PC-9 (cell line): ENCODE measurements around the gene RAP1GAP2. TPM values are rescaled to one million over a fixed set of nuclear protein-coding genes. Genes with fewer than 3 reads are reported as not detected.
"Not testable (repeated sequence)": the region's sequence is repeated elsewhere in the genome, so short reads cannot be mapped to it uniquely, and the experiment has no call there.

Experiments used
- BruUV-seq: library from RNA; stranded (reverse); fragments of 400-500 nt; replicated peaks from 2 replicates; lab custom pipeline; 2021; lab: Mats Ljungman, UMichigan
- CTCF ChIA-PET: fragments of 300-600 bp; sonication (Branson Sonifier 250); formaldehyde crosslinking; loops from one replicate; lab custom pipeline; 2022; ENCODE audit warnings: antibody characterized with exemption; lab: Charles Lee
- POLR2A ChIA-PET: fragments of 300-600 bp; sonication (Branson Sonifier 250); formaldehyde crosslinking; loops from one replicate; lab custom pipeline; 2022; ENCODE audit warnings: antibody characterized with exemption; ENCODE audit not compliant: unreplicated experiment; lab: Charles Lee
- DNase-seq, 2 experiments: peaks; one replicate each; pipeline versions ENCODE4 v3.0.0 to v3.0.0-alpha.2; 2015 to 2022; ENCODE audit warnings: mixed read lengths in 1 of 2
- H2AFZ ChIP-seq: fragments of 200-600 bp; sonication (generic); 2 replicates; pipeline ENCODE4 v1.8.1; 2017; ENCODE audit warnings: antibody characterized with exemption
- H3F3A ChIP-seq: fragments of 200-600 bp; sonication (generic); 2 replicates; pipeline ENCODE4 v1.8.1; 2017; ENCODE audit warnings: antibody characterized with exemption, mild to moderate bottlenecking, low read depth; ENCODE audit not compliant: insufficient read depth
- H3K27ac ChIP-seq: fragments of 200-600 bp; sonication (generic); 2 replicates; pipeline ENCODE4 v1.6.1; 2016; ENCODE audit warnings: mixed run types
- H3K27me3 ChIP-seq: fragments of 200-600 bp; sonication (generic); 2 replicates; pipeline ENCODE4 v1.6.1; 2016; ENCODE audit warnings: low read depth, mixed run types; ENCODE audit not compliant: insufficient read depth
- H3K36me3 ChIP-seq: fragments of 200-600 bp; sonication (generic); 2 replicates; pipeline ENCODE4 v1.6.1; 2016; ENCODE audit warnings: low read depth, mixed run types
- H3K4me1 ChIP-seq: fragments of 200-600 bp; sonication (generic); replicated peaks from 2 replicates; pipeline ENCODE4 v1.6.1; 2016; ENCODE audit warnings: mixed run types; ENCODE audit not compliant: insufficient read depth
- H3K4me2 ChIP-seq: fragments of 200-600 bp; sonication (generic); 2 replicates; pipeline ENCODE4 v1.6.1; 2017; ENCODE audit warnings: mixed run types
- H3K4me3 ChIP-seq: fragments of 200-600 bp; sonication (generic); 2 replicates; pipeline ENCODE4 v1.6.1; 2016; ENCODE audit warnings: mixed run types
- H3K79me2 ChIP-seq: fragments of 200-600 bp; sonication (generic); 2 replicates; pipeline ENCODE4 v1.6.1; 2017; ENCODE audit warnings: low read depth, mixed run types
- H3K9me2 ChIP-seq: fragments of 200-600 bp; sonication (generic); 2 replicates; pipeline ENCODE4 v1.8.1; 2017; ENCODE audit warnings: mild to moderate bottlenecking; ENCODE audit not compliant: insufficient read depth
- H3K9me3 ChIP-seq: fragments of 200-600 bp; sonication (generic); 2 replicates; pipeline ENCODE4 v1.8.1; 2016; ENCODE audit warnings: low read depth; ENCODE audit not compliant: insufficient read depth
- H4K20me1 ChIP-seq: fragments of 200-600 bp; sonication (generic); 2 replicates; pipeline ENCODE4 v1.8.1; 2017; ENCODE audit not compliant: insufficient read depth
- CTCF ChIP-seq: fragments of 200-600 bp; sonication (generic); conservative IDR thresholded peaks from 2 replicates; pipeline ENCODE4 v1.6.1; 2017; ENCODE audit warnings: mixed run types, antibody characterized with exemption, mild to moderate bottlenecking, moderate library complexity
- EZH2 ChIP-seq: fragments of 200-600 bp; sonication (generic); IDR thresholded peaks from 2 replicates; pipeline ENCODE4 v1.8.0; 2017; ENCODE audit warnings: antibody characterized with exemption, low read depth
- intact Hi-C: fragments of 100-400 bp; cut with micrococcal nuclease; formaldehyde crosslinking; loops from one replicate; pipeline ENCODE4 v1.10.0; 2022; ENCODE audit not compliant: unreplicated experiment
- total RNA-seq: library from RNA; stranded (reverse); gene quantifications from 2 replicates; pipeline ENCODE4 v1.2.3, GENCODE V29; 2021

The RAP1GAP2 gene
- total RNA-seq, 1 experiment from 2014 or later, result 10.1 TPM

GRCh38 chr17:3029213-3029913, 233.1 kb downstream of the RAP1GAP2 start:
- no peak overlapping the region for H3K4me3 ChIP-seq
- no peaks in the 10 kb centered on the region for H3K9me2 ChIP-seq
- H4K20me1 ChIP-seq, result no peaks in the 10 kb centered on the region
- H3K79me2 ChIP-seq, result no peaks in the 10 kb centered on the region
- H3F3A ChIP-seq, result no peaks in the 10 kb centered on the region
- H3K4me2 ChIP-seq, result no peak overlapping the region
- H3K27me3 ChIP-seq, result no peaks in the 10 kb centered on the region
- H3K36me3 ChIP-seq, result no peaks in the 10 kb centered on the region
- TF ChIP-seq CTCF (no peak), EZH2 (no peak)
- no peak overlapping the region for H3K27ac ChIP-seq
- no peak overlapping the region for H2AFZ ChIP-seq
- intact Hi-C loops, result no loop called here
- ChIA-PET CTCF (no interaction called here), POLR2A (no interaction called here)
- no peaks in the 10 kb centered on the region for H3K9me3 ChIP-seq
- no peaks in the 10 kb centered on the region for H3K4me1 ChIP-seq
- DNase-seq, result no peak
- no TSS peak for BruUV-seq

- Histone ChIP-seq H3K79me2 (no peaks in the 10 kb centered on the region), H4K20me1 (no peaks in the 10 kb centered on the region), H3K27ac (no peak overlapping the region), H3K4me2 (no peak overlapping the region), H3K9me2 (no peaks in the 10 kb centered on the region), H3F3A (no peaks in the 10 kb centered on the region), H3K4me3 (no peak overlapping the region), H3K4me1 (no peaks in the 10 kb centered on the region), H3K27me3 (no peaks in the 10 kb centered on the region), H3K9me3 (no peaks in the 10 kb centered on the region), H2AFZ (no peak overlapping the region), H3K36me3 (no peaks in the 10 kb centered on the region)
- POLR2A ChIA-PET, result no interaction called here
- no peak for DNase-seq
- TF ChIP-seq CTCF, result no peak
- TF ChIP-seq EZH2, result no peak
- intact Hi-C loops, result no loop called here
- CTCF ChIA-PET, result no interaction called here
- no TSS peak for BruUV-seq
Measured at GRCh38 chr17:3030096-3030495, 233.9 kb downstream of the RAP1GAP2 start.

- H3K4me1 ChIP-seq, H3K9me3 ChIP-seq, H3K4me2 ChIP-seq, DNase-seq, H3K9me2 ChIP-seq, H3K36me3 ChIP-seq, H2AFZ ChIP-seq, H3K27ac ChIP-seq, H3K27me3 ChIP-seq, CTCF ChIA-PET, BruUV-seq, intact Hi-C loops, H3K4me3 ChIP-seq, H3F3A ChIP-seq, H3K79me2 ChIP-seq, POLR2A ChIA-PET, H4K20me1 ChIP-seq: not testable (repeated sequence)
Measured at GRCh38 chr17:3030852-3031470, 234.7 kb downstream of the RAP1GAP2 start.
